ENCODE data around the gene FANCC. TPM values are rescaled to one million over a fixed set of nuclear protein-coding genes. Genes with fewer than 3 reads are reported as not detected.

Gene FANCC
- total RNA-seq, 1 experiment from 2014 or later: 14.0 TPM

DNA sequence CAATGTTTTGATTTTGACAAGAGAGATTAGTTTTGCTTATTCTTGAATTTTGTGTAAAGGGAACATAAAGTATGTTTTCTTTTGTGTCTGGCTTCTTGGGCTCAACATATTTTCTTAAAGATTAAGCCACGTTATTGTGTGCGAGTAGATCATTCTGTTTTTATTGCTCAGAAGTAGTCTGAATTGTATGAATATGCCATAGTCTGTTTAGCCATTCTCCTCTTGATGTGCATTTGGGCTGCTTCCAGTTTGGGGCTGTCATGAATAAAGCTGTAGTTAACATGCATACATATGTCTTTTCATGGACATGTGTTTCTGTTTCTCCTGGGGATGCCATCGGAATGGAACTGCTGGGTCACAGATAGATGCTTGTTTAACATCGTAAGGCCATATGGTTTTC is 198.9 kb downstream of the FANCC start:
- Histone ChIP-seq H3K9me2 (replicated peaks; ENCODE audit: insufficient read depth, low read length) (no peaks in the 10 kb centered on the region), H3K9ac (ENCODE audit: low read length) (no peak overlapping the region), H3K9me3 (ENCODE audit: low read length) (no peaks in the 10 kb centered on the region), H3K79me2 (ENCODE audit: low read length) (no peaks in the 10 kb centered on the region), H3K4me2 (ENCODE audit: low read depth, low read length, poor library complexity, severe bottlenecking) (no peak overlapping the region), H3K27ac (ENCODE audit: low read length) (no peak overlapping the region), H3K4me3 (ENCODE audit: low read length) (no peak overlapping the region), H2AFZ (ENCODE audit: low read length) (no peak overlapping the region), H3K4me1 (ENCODE audit: low read length) (peaks cover 19% of the 10 kb centered on the region), H4K20me1 (ENCODE audit: insufficient read depth, low read depth, low read length) (no peaks in the 10 kb centered on the region), H3K27me3 (ENCODE audit: low read length) (no peaks in the 10 kb centered on the region), H3K36me3 (ENCODE audit: insufficient read depth, low read length) (no peaks in the 10 kb centered on the region)
- no peak for DNase-seq

- Histone ChIP-seq H3K4me3 (ENCODE audit: low read length) (no peak overlapping the region), H3K9me3 (ENCODE audit: low read length) (no peaks in the 10 kb centered on the region), H2AFZ (ENCODE audit: low read length) (no peak overlapping the region), H3K27ac (ENCODE audit: low read length) (peak overlapping the region; percentile 10; the same call in 1 of the 2 replicates), H3K27me3 (ENCODE audit: low read length) (no peaks in the 10 kb centered on the region), H3K79me2 (ENCODE audit: low read length) (no peaks in the 10 kb centered on the region), H4K20me1 (ENCODE audit: insufficient read depth, low read depth, low read length) (no peaks in the 10 kb centered on the region), H3K9me2 (replicated peaks; ENCODE audit: insufficient read depth, low read length) (no peaks in the 10 kb centered on the region), H3K36me3 (ENCODE audit: insufficient read depth, low read length) (no peaks in the 10 kb centered on the region), H3K4me1 (ENCODE audit: low read length) (peaks cover 19% of the 10 kb centered on the region), H3K9ac (ENCODE audit: low read length) (no peak overlapping the region), H3K4me2 (ENCODE audit: low read depth, low read length, poor library complexity, severe bottlenecking) (no peak overlapping the region)
- DNase-seq: no peak
Measured at GRCh38 chr9:95116808-95117204, 200.7 kb downstream of the FANCC start.

- H2AFZ ChIP-seq (ENCODE audit: low read length): no peak overlapping the region
Measured at GRCh38 chr9:95116002-95116807, 201.3 kb downstream of the FANCC start.

GRCh38 chr9:95115104-95115503 is 202.4 kb downstream of the FANCC start:
- Histone ChIP-seq H3K9me2 (replicated peaks; ENCODE audit: insufficient read depth, low read length) (no peaks in the 10 kb centered on the region), H3K27ac (ENCODE audit: low read length) (no peak overlapping the region), H3K36me3 (ENCODE audit: insufficient read depth, low read length) (no peaks in the 10 kb centered on the region), H3K27me3 (ENCODE audit: low read length) (no peaks in the 10 kb centered on the region), H3K9me3 (ENCODE audit: low read length) (no peaks in the 10 kb centered on the region), H3K79me2 (ENCODE audit: low read length) (no peaks in the 10 kb centered on the region), H3K4me3 (ENCODE audit: low read length) (no peak overlapping the region), H3K4me1 (ENCODE audit: low read length) (peaks cover 19% of the 10 kb centered on the region), H3K9ac (ENCODE audit: low read length) (no peak overlapping the region), H4K20me1 (ENCODE audit: insufficient read depth, low read depth, low read length) (no peaks in the 10 kb centered on the region), H2AFZ (ENCODE audit: low read length) (no peak overlapping the region), H3K4me2 (ENCODE audit: low read depth, low read length, poor library complexity, severe bottlenecking) (no peak overlapping the region)
- no peak for DNase-seq

More at GRCh38 chr9:95116002-95116807, 201.3 kb downstream of the FANCC start:
- H3K79me2 ChIP-seq (ENCODE audit: low read length): no peaks in the 10 kb centered on the region
- H3K4me1 ChIP-seq (ENCODE audit: low read length): peaks cover 19% of the 10 kb centered on the region
- no peak overlapping the region for H3K4me3 ChIP-seq (ENCODE audit: low read length)
- H3K27ac ChIP-seq (ENCODE audit: low read length): peak overlapping the region; percentile 10; the same call in 1 of the 2 replicates
- H3K9ac ChIP-seq (ENCODE audit: low read length): no peak overlapping the region
- H3K9me3 ChIP-seq (ENCODE audit: low read length): no peaks in the 10 kb centered on the region
- no peaks in the 10 kb centered on the region for H3K36me3 ChIP-seq (ENCODE audit: insufficient read depth, low read length)
- no peak for DNase-seq
- H3K9me2 ChIP-seq (replicated peaks; ENCODE audit: insufficient read depth, low read length): no peaks in the 10 kb centered on the region
- H4K20me1 ChIP-seq (ENCODE audit: insufficient read depth, low read depth, low read length): no peaks in the 10 kb centered on the region
- no peaks in the 10 kb centered on the region for H3K27me3 ChIP-seq (ENCODE audit: low read length)
- H3K4me2 ChIP-seq (ENCODE audit: low read depth, low read length, poor library complexity, severe bottlenecking): no peak overlapping the region

DNA sequence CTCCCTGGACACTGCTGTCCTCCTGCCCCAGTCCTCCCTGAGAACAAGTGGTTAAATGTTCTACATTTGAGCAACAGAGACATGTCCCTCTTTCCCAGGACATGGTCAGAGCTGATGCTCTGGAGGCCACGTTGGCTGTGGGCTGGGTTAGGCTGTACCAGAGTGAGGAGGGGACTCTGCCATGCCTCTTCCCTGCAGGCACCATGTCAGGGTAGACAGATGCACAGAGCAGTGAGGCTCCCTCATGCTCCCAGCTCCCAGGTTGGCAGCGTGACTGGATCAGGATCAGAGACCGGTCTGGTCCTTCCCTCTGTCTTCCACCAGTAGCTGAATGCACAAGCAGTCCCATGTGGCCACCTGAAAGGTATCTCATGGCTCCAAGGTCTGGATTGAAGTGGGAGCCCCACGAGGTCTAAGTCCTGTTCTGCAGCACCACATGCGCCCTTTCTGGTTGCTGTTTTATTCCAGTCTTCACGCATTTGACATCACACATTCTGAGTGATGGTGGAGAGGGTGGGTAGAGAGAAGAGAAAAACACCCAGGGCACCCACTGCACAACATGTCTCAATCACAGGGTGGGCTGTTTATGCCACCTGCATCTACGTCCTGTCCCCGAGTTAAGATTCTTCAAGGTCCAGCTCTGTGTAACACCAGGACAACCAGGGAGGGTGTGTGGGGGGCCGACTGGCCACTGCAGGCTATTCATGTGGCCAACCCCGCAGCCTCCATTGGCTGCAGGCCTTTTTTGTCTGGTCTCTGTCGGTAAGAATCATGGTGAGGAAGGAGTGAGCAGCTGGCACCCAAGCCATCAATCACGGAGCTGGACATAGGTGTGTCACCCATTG is 204.9 kb downstream of the FANCC start:
- H3K9ac ChIP-seq (ENCODE audit: low read length): no peak overlapping the region
- H3K9me3 ChIP-seq (ENCODE audit: low read length): no peaks in the 10 kb centered on the region
- H3K4me1 ChIP-seq (ENCODE audit: low read length): peaks cover 19% of the 10 kb centered on the region
- no peaks in the 10 kb centered on the region for H3K36me3 ChIP-seq (ENCODE audit: insufficient read depth, low read length)
- H2AFZ ChIP-seq (ENCODE audit: low read length): no peak overlapping the region
- H3K9me2 ChIP-seq (replicated peaks; ENCODE audit: insufficient read depth, low read length): no peaks in the 10 kb centered on the region
- DNase-seq: no peak
- no peak overlapping the region for H3K4me2 ChIP-seq (ENCODE audit: low read depth, low read length, poor library complexity, severe bottlenecking)
- H3K4me3 ChIP-seq (ENCODE audit: low read length): no peak overlapping the region
- no peaks in the 10 kb centered on the region for H3K27me3 ChIP-seq (ENCODE audit: low read length)
- H3K27ac ChIP-seq (ENCODE audit: low read length): no peak overlapping the region
- no peaks in the 10 kb centered on the region for H4K20me1 ChIP-seq (ENCODE audit: insufficient read depth, low read depth, low read length)
- H3K79me2 ChIP-seq (ENCODE audit: low read length): no peaks in the 10 kb centered on the region

DNA sequence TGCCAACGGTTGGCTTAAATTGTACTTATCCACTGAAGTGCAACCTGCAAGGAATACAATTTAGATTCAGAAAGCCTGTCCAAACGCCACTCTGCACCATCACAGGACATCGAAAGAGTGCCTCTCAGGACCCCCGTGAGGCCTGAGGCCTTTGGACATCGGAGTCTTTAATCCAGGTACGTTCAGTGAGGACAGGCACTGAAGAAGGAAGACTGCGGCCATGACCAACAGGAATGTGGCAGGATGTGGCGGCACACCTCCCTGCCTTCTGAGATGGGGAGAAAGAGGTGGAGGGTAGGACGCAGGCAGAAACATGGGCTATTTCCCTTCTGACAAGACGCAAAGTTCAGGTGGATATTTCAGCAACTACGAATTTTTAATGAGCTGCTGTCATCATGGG is 205.8 kb downstream of the FANCC start:
- H3K36me3 ChIP-seq (ENCODE audit: insufficient read depth, low read length): no peaks in the 10 kb centered on the region
- no peaks in the 10 kb centered on the region for H3K9me3 ChIP-seq (ENCODE audit: low read length)
- no peaks in the 10 kb centered on the region for H3K79me2 ChIP-seq (ENCODE audit: low read length)
- no peak overlapping the region for H3K9ac ChIP-seq (ENCODE audit: low read length)
- H3K27ac ChIP-seq (ENCODE audit: low read length): no peak overlapping the region
- H3K4me1 ChIP-seq (ENCODE audit: low read length): peaks cover 15% of the 10 kb centered on the region
- no peak overlapping the region for H3K4me2 ChIP-seq (ENCODE audit: low read depth, low read length, poor library complexity, severe bottlenecking)
- no peak for DNase-seq
- H3K27me3 ChIP-seq (ENCODE audit: low read length): no peaks in the 10 kb centered on the region
- no peaks in the 10 kb centered on the region for H3K9me2 ChIP-seq (replicated peaks; ENCODE audit: insufficient read depth, low read length)
- no peak overlapping the region for H3K4me3 ChIP-seq (ENCODE audit: low read length)
- no peak overlapping the region for H2AFZ ChIP-seq (ENCODE audit: low read length)
- no peaks in the 10 kb centered on the region for H4K20me1 ChIP-seq (ENCODE audit: insufficient read depth, low read depth, low read length)

DNA sequence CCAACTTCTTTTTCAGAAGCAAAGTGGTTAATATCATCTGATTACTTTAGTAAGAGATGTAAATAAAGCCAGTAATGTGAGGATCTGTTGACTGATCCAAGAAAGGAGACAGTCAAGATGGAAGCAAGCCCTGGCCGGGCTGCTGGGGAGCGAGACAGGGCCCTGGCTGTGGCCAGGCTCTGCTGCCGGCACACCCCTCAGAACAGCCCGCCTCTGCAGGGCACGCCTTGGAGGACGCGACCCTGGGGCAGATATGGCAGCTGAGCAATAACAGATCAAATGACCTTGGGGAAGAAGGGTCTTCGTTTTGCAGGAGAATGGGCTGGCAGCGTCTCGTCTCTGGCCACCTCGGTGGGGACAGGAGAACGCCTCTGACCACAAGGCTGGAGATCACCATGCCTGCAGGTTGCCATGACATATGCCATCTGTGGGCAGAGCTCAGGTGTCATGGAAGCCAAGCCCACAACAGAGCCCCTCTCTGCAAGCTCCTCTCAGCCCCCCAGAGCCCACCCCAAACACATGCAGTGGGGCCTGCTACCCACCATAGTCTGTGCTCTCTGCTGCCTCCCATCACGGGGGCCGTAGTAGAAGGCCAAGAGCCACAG is 206.5 kb downstream of the FANCC start:
- peaks cover 8% of the 10 kb centered on the region for H3K4me1 ChIP-seq (ENCODE audit: low read length)
- DNase-seq: no peak
- H3K4me2 ChIP-seq (ENCODE audit: low read depth, low read length, poor library complexity, severe bottlenecking): no peak overlapping the region
- H3K9me2 ChIP-seq (replicated peaks; ENCODE audit: insufficient read depth, low read length): no peaks in the 10 kb centered on the region
- H4K20me1 ChIP-seq (ENCODE audit: insufficient read depth, low read depth, low read length): no peaks in the 10 kb centered on the region
- no peak overlapping the region for H3K9ac ChIP-seq (ENCODE audit: low read length)
- no peak overlapping the region for H2AFZ ChIP-seq (ENCODE audit: low read length)
- H3K9me3 ChIP-seq (ENCODE audit: low read length): no peaks in the 10 kb centered on the region
- H3K4me3 ChIP-seq (ENCODE audit: low read length): no peak overlapping the region
- no peaks in the 10 kb centered on the region for H3K79me2 ChIP-seq (ENCODE audit: low read length)
- H3K27ac ChIP-seq (ENCODE audit: low read length): no peak overlapping the region
- H3K27me3 ChIP-seq (ENCODE audit: low read length): no peaks in the 10 kb centered on the region
- H3K36me3 ChIP-seq (ENCODE audit: insufficient read depth, low read length): no peaks in the 10 kb centered on the region

- no peaks in the 10 kb centered on the region for H3K4me1 ChIP-seq (ENCODE audit: low read length)
- H2AFZ ChIP-seq (ENCODE audit: low read length): no peak overlapping the region
- H3K79me2 ChIP-seq (ENCODE audit: low read length): no peaks in the 10 kb centered on the region
- DNase-seq: no peak
- H3K9me3 ChIP-seq (ENCODE audit: low read length): no peaks in the 10 kb centered on the region
- no peak overlapping the region for H3K4me3 ChIP-seq (ENCODE audit: low read length)
- no peak overlapping the region for H3K27ac ChIP-seq (ENCODE audit: low read length)
- no peaks in the 10 kb centered on the region for H3K9me2 ChIP-seq (replicated peaks; ENCODE audit: insufficient read depth, low read length)
- H3K36me3 ChIP-seq (ENCODE audit: insufficient read depth, low read length): no peaks in the 10 kb centered on the region
- H3K27me3 ChIP-seq (ENCODE audit: low read length): no peaks in the 10 kb centered on the region
- no peaks in the 10 kb centered on the region for H4K20me1 ChIP-seq (ENCODE audit: insufficient read depth, low read depth, low read length)
- no peak overlapping the region for H3K9ac ChIP-seq (ENCODE audit: low read length)
- H3K4me2 ChIP-seq (ENCODE audit: low read depth, low read length, poor library complexity, severe bottlenecking): no peak overlapping the region
Measured at GRCh38 chr9:95109456-95109855, 208.1 kb downstream of the FANCC start.

All from Karpas-422 (cell line).